ENCODE data around the gene UAP1L1. TPM values are rescaled to one million over a fixed set of nuclear protein-coding genes. Genes with fewer than 3 reads are reported as not detected.

UAP1L1 gene
- total RNA-seq, 1 donor from 2014 or later, result 17.2 TPM

DNA sequence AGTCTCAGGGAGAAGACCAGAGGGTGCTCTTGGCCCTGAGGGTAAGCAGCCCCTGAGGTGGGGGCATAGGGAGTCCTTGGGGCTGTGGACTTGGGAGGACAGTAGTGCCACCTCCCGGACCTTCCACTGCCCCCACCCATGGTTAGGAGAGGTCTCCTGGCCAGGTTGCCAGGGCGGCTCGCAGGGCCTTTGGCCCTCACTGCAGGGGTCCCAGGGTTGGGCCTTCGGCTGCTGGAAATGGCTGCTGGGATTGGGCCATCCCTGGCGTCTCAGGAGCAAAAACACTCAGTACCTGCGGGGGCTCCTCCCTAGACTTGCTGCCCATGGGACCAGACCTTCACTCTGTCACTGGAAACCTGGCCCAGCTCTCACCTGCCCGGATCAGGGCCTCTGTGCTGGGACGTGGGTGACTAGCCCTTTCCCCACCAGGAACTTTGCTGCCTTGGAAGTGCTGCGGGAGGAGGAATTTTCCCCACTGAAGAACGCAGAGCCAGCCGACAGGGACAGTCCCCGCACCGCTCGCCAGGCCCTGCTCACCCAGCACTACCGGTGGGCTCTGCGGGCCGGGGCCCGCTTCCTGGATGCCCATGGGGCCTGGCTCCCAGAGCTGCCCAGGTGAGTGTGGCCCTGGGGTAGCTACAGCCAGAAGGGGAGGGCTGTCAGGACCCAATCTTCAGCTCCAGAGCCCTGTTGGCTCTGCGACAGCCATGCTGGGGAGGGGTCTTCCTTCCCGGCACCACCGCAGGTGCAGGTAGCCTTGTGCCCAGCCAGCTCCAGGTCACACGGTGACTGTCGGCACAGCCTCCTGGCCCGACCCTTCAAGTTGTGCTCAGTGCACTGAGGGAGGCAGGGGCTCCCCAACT, 3.2 kb downstream of the UAP1L1 start:
- H3K36me3 Mint-ChIP-seq (ENCODE audit: low read depth), result peaks cover 19% of the 10 kb centered on the region
- TF ChIP-seq, protein P1, sequence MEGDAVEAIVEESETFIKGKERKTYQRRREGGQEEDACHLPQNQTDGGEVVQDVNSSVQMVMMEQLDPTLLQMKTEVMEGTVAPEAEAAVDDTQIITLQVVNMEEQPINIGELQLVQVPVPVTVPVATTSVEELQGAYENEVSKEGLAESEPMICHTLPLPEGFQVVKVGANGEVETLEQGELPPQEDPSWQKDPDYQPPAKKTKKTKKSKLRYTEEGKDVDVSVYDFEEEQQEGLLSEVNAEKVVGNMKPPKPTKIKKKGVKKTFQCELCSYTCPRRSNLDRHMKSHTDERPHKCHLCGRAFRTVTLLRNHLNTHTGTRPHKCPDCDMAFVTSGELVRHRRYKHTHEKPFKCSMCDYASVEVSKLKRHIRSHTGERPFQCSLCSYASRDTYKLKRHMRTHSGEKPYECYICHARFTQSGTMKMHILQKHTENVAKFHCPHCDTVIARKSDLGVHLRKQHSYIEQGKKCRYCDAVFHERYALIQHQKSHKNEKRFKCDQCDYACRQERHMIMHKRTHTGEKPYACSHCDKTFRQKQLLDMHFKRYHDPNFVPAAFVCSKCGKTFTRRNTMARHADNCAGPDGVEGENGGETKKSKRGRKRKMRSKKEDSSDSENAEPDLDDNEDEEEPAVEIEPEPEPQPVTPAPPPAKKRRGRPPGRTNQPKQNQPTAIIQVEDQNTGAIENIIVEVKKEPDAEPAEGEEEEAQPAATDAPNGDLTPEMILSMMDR (IDR thresholded peaks at IDR 0.05), result no peak
- no peak overlapping the region for H3K27ac Mint-ChIP-seq
- intact Hi-C loops (cut with micrococcal nuclease), result no loop called here
- CTCF ChIA-PET, result no interaction called here
- H3K9me3 Mint-ChIP-seq, result no peaks in the 10 kb centered on the region
- POLR2A ChIA-PET, result interaction anchor here (0.6 to 0.7 kb wide), 2 partner anchors 10 to 49 kb away, joined by 4 to 6 read pairs; no protein-coding TSS in a partner anchor
- peak overlapping the region; percentile 5 for H3K4me3 Mint-ChIP-seq
- no peak for ATAC-seq (ENCODE audit: low read depth)
- no peak for DNase-seq
- peaks cover 41% of the 10 kb centered on the region for H3K4me1 Mint-ChIP-seq
- no peaks in the 10 kb centered on the region for H3K27me3 Mint-ChIP-seq

DNA sequence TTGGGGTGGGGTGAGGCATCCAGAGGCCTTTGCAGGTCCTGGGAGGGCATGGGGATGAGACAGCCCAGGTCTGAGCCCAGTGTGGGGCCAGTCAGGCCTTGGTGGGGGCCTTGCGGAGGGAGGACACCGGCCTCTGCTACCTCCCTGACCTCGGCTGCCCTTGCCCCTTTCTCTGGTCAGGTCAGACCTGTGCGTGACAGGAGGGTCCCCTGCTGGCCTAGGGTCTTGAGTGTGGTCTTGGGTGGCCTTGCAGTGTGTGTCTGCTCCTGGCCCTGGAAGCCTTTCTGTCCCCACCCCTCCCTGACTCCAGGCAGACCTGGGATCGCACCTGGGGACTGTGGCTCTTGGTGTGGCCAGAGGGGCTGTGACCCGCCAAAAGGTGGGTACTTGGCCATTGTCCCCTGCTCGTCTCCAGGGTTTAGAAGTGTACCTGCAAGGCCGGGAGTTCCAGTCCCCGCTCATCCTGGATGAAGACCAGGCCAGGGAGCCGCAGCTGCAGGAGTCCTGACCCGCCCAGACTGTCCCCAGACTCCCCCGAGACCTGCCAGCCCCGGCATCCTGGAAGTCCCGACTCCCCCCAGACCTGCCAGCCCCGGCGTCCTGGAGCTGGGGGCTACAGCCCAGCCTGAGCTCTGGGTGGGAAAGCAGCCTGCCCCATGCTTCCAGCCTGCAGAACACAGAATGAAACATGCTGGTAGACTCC, 5.1 kb downstream of the UAP1L1 start:
- Mint-ChIP-seq H3K9me3 (no peaks in the 10 kb centered on the region), H3K27me3 (no peaks in the 10 kb centered on the region), H3K36me3 (ENCODE audit: low read depth) (peaks cover 22% of the 10 kb centered on the region), H3K4me1 (peaks cover 42% of the 10 kb centered on the region), H3K4me3 (no peak overlapping the region), H3K27ac (no peak overlapping the region)
- DNase-seq (no peak), ATAC-seq (ENCODE audit: low read depth) (no peak)
- intact Hi-C loops (cut with micrococcal nuclease), result no loop called here
- ChIA-PET CTCF (interaction anchor here (0.8 to 1.4 kb wide), 2 partner anchors 15 to 35 kb away, joined by 3 to 8 read pairs; no protein-coding TSS in a partner anchor), POLR2A (interaction anchor here (0.7 to 2.7 kb wide), 5 partner anchors 11 to 158 kb away, joined by 3 to 34 read pairs (median 5); partner anchors contain the start of genes SAPCD2 and TUBB4B)
- TF ChIP-seq, protein P1 (IDR thresholded peaks at IDR 0.05), result no peak

DNA sequence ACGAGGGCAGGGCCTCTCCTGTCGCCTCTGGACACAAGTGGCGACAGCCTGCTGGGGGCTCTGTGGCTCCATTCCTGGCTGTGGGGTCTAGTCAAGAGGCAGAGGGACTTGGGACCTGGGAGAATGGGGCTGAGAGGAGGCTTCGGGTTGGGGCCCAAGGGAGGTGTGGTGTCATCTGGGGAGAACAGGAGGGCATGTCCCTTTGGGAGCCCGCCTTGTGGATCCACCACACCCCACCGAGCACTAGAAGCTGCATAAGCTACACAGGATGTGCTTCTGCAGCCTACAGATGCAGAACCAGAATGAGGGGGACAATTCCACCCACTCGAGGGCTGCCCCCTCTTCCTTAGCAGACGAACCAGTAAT, 5.6 kb downstream of the UAP1L1 start:
- CTCF ChIA-PET, result interaction anchor here (1.4 kb wide), 1 partner anchor 15 kb away, joined by 8 read pairs; no protein-coding TSS in a partner anchor
- peak overlapping the region; percentile 87 for H3K27ac Mint-ChIP-seq

DNA sequence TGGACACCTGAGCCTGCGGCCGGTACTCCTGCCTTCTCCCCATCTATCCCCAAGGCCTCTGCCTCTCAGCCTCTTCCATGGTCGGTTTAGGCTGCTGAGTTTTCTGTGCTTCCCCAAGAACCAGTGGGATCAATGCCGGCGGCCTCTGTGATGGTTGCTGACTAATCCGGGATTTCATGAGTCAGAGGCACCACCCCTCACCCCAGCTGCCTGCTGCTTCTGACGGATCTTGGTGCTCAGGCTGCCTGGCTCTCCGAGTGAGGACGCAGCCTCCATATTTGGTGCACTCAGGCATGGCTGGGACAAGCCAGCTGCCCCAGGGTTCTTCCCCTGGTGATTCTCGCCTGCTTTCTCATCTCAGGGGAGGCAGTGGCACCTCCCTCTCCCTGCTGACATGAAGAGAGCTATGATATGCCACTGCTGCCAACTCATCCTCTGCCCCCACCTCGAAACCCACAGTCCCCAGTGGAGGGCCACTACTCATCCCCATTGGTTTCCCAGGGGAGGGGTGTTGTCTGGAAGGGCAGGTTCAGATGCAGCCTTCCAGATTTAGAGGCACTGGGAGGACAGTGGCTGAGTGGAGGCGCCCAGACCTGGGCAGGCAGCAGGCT, 6.2 kb downstream of the UAP1L1 start:
- no peaks in the 10 kb centered on the region for H3K27me3 Mint-ChIP-seq
- intact Hi-C loops (cut with micrococcal nuclease), result loop anchor here (1.0 kb wide), 1 partner anchor 13 kb away; the partner anchor contains the start of gene SAPCD2
- DNase-seq (peak; percentile 51), ATAC-seq (ENCODE audit: low read depth) (peak; percentile 30)
- TF ChIP-seq, protein P1 (IDR thresholded peaks at IDR 0.05), result no peak
- peak overlapping the region; percentile 71 for H3K4me3 Mint-ChIP-seq
- ChIA-PET CTCF (interaction anchor here (0.8 to 1.4 kb wide), 2 partner anchors 16 to 37 kb away, joined by 3 to 8 read pairs; no protein-coding TSS in a partner anchor), POLR2A (interaction anchor here (0.8 to 2.7 kb wide), 6 partner anchors 9 to 157 kb away, joined by 3 to 34 read pairs (median 5); partner anchors contain the start of genes FBXW5, FUT7, SAPCD2 and TUBB4B)
- H3K27ac Mint-ChIP-seq, result peak overlapping the region; percentile 87
- H3K36me3 Mint-ChIP-seq (ENCODE audit: low read depth), result peaks cover 28% of the 10 kb centered on the region
- H3K9me3 Mint-ChIP-seq, result no peaks in the 10 kb centered on the region
- H3K4me1 Mint-ChIP-seq, result peaks cover 48% of the 10 kb centered on the region

More for the DNA sequence above, 5.6 kb downstream of the UAP1L1 start:
- no peak overlapping the region for H3K4me3 Mint-ChIP-seq
- H3K4me1 Mint-ChIP-seq, result peaks cover 48% of the 10 kb centered on the region
- POLR2A ChIA-PET, result interaction anchor here (0.8 to 2.7 kb wide), 3 partner anchors 13 to 158 kb away, joined by 4 to 34 read pairs (median 6); partner anchors contain the start of genes FUT7, SAPCD2 and TUBB4B
- DNase-seq (no peak), ATAC-seq (ENCODE audit: low read depth) (no peak)
- TF ChIP-seq, protein P1 (IDR thresholded peaks at IDR 0.05), result no peak
- H3K9me3 Mint-ChIP-seq, result no peaks in the 10 kb centered on the region
- H3K27me3 Mint-ChIP-seq, result no peaks in the 10 kb centered on the region
- intact Hi-C loops (cut with micrococcal nuclease), result loop anchor here (1.0 kb wide), 1 partner anchor 13 kb away; the partner anchor contains the start of gene SAPCD2
- peaks cover 24% of the 10 kb centered on the region for H3K36me3 Mint-ChIP-seq (ENCODE audit: low read depth)

All from activated B cell treated with CpG ODN at 0.5 μM for 24 hours (primary cell).